ENCODE measurements around the gene PLCD1. TPM values are rescaled to one million over a fixed set of nuclear protein-coding genes. Genes with fewer than 3 reads are reported as not detected.

Gene PLCD1
- total RNA-seq, 1 experiment from 2014 or later = 27.1 TPM

DNA sequence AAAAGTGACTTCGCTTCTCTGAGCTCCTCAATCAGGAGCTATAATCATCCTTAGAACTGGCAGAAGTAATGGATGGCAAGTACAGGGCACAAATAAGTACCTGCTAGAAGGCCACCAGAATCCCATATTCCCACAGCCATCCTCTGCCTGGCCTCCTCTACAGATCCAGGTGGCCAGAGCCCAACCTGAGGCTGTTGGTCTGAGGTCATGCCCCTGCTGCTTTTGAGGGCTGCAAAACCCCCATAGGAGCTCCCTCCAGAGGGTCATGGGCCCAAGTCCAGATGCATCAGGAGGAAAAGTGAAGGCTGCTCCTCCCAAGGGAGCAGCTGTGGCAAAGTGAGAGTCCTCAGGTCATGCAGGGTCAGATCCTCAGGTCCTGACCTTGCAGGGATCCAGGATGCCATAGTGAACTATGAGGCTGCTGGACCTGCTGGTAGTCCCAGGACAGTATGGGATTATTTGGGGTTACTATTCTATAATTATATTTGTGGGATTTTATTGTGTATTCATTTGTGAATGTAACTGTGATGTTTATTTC lies 3.0 kb upstream of the PLCD1 start:
- Histone ChIP-seq H3K56ac (ENCODE audit: insufficient read length, low read depth, low read length) (no peak overlapping the region), H3K79me2 (ENCODE audit: insufficient read depth, low read length) (no peaks in the 10 kb centered on the region), H2BK120ac (ENCODE audit: low read depth, low read length, poor library complexity, severe bottlenecking) (no peak overlapping the region), H4K8ac (replicated peaks; ENCODE audit: insufficient read length, low read depth, low read length) (no peak overlapping the region), H4K91ac (ENCODE audit: insufficient read length, low read depth, low read length) (no peak overlapping the region), H2BK12ac (ENCODE audit: insufficient read length, low read depth, low read length) (no peak overlapping the region), H3K79me1 (ENCODE audit: insufficient read depth, low read depth, low read length, poor library complexity, severe bottlenecking) (no peaks in the 10 kb centered on the region), H3T11ph (ENCODE audit: low read length) (no peak overlapping the region), H3K27ac (ENCODE audit: insufficient read length, low read depth, low read length) (no peak overlapping the region), H4K20me1 (ENCODE audit: control insufficient read depth, insufficient read depth, insufficient read length) (no peaks in the 10 kb centered on the region), H3K18ac (ENCODE audit: insufficient read length, low read depth, low read length) (no peak overlapping the region), H4K5ac (ENCODE audit: insufficient read length, low read depth, low read length) (no peak overlapping the region), H2AK5ac (ENCODE audit: insufficient read length, low read length) (no peak overlapping the region), H3K9me3 (ENCODE audit: control insufficient read depth, low read depth, low read length) (no peaks in the 10 kb centered on the region), H2BK5ac (ENCODE audit: insufficient read length, low read length) (no peak overlapping the region), H3K9ac (ENCODE audit: extremely low read depth, insufficient read length, low read length) (no peak overlapping the region), H3K4me1 (ENCODE audit: insufficient read depth, low read length) (no peaks in the 10 kb centered on the region), H3K14ac (ENCODE audit: insufficient read depth, low read length) (no peak overlapping the region), H2AFZ (ENCODE audit: low read length) (no peak overlapping the region), H3K23me2 (ENCODE audit: insufficient read length, low read depth, low read length, poor library complexity, severe bottlenecking) (peaks cover 5% of the 10 kb centered on the region), H3K4me2 (ENCODE audit: insufficient read depth, insufficient read length, low read length) (no peak overlapping the region), H3K23ac (ENCODE audit: insufficient read length, low read depth, low read length) (no peak overlapping the region), H3K4ac (ENCODE audit: low read depth, low read length) (no peak overlapping the region), H3K27me3 (ENCODE audit: insufficient read depth, low read length) (peaks cover 17% of the 10 kb centered on the region; the same call in 1 of the 2 replicates), H2BK20ac (ENCODE audit: low read depth, low read length, poor library complexity, severe bottlenecking) (no peak overlapping the region), H2BK15ac (ENCODE audit: low read depth, low read length) (no peak overlapping the region)
- DNase-seq = no peak
- WGBS (ENCODE audit: extremely low coverage, insufficient read length, low lambda C conversion rate) = no CpG with 5 or more reads among the region's 1 CpG
- no peaks in the 10 kb centered on the region; a peak in 1 of 5 replicates for H3K9me3 Mint-ChIP-seq
- TF ChIP-seq, protein P1, sequence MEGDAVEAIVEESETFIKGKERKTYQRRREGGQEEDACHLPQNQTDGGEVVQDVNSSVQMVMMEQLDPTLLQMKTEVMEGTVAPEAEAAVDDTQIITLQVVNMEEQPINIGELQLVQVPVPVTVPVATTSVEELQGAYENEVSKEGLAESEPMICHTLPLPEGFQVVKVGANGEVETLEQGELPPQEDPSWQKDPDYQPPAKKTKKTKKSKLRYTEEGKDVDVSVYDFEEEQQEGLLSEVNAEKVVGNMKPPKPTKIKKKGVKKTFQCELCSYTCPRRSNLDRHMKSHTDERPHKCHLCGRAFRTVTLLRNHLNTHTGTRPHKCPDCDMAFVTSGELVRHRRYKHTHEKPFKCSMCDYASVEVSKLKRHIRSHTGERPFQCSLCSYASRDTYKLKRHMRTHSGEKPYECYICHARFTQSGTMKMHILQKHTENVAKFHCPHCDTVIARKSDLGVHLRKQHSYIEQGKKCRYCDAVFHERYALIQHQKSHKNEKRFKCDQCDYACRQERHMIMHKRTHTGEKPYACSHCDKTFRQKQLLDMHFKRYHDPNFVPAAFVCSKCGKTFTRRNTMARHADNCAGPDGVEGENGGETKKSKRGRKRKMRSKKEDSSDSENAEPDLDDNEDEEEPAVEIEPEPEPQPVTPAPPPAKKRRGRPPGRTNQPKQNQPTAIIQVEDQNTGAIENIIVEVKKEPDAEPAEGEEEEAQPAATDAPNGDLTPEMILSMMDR (conservative IDR thresholded peaks at IDR 0.05) = no peak
- H3K36me3 Mint-ChIP-seq (ENCODE audit: insufficient read depth in 1 of 3, low read depth in 3 of 3) = no peaks in the 10 kb centered on the region
- peaks cover 51% of the 10 kb centered on the region for H3K27me3 Mint-ChIP-seq (ENCODE audit: low read depth)
- no peak overlapping the region for H3K4me3 Mint-ChIP-seq
- H3K4me1 Mint-ChIP-seq = peaks cover 7 to 13% of the 10 kb centered on the region in 2 experiments
- no peak overlapping the region for H3K27ac Mint-ChIP-seq

Data from H9 (cell line).